ENCODE measurements around the gene BAIAP3. TPM values are rescaled to one million over a fixed set of nuclear protein-coding genes. Genes with fewer than 3 reads are reported as not detected.

The BAIAP3 gene
- total RNA-seq, 1 experiment from 2014 or later: 6.8 TPM

DNA sequence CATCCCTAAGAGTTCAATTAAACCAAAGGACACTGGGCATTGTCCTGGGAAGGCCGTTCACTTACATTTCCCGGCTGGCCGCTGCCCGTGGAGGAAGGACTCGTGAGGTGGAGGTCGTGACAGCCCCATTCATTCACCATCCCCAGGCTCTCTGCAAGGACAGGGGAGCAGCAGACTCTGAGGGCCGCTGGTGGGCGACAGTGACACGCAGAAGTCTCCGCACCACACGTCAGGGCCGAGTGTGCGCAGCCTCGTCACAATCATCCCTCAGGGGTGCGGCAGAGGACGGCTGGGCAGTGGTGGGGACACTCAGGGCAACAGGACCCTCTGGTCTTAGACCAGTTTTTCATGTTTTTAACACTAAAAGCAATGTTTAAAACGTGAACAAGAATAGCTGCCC is 59.4 kb downstream of the BAIAP3 start:
- H3K4me1 Mint-ChIP-seq: no peaks in the 10 kb centered on the region
- Histone ChIP-seq H2BK5ac (ENCODE audit: insufficient read length, low read length) (no peak overlapping the region), H2BK15ac (ENCODE audit: low read depth, low read length) (no peak overlapping the region), H3K79me1 (ENCODE audit: insufficient read depth, low read depth, low read length, poor library complexity, severe bottlenecking) (no peaks in the 10 kb centered on the region), H3K14ac (ENCODE audit: insufficient read depth, low read length) (no peak overlapping the region), H4K91ac (ENCODE audit: insufficient read length, low read depth, low read length) (no peak overlapping the region), H3K23me2 (ENCODE audit: insufficient read length, low read depth, low read length, poor library complexity, severe bottlenecking) (no peaks in the 10 kb centered on the region), H3T11ph (ENCODE audit: low read length) (no peak overlapping the region), H3K9me3 (ENCODE audit: control insufficient read depth, low read depth, low read length) (no peaks in the 10 kb centered on the region), H2BK20ac (ENCODE audit: low read depth, low read length, poor library complexity, severe bottlenecking) (no peak overlapping the region), H3K27ac (ENCODE audit: insufficient read length, low read depth, low read length) (no peak overlapping the region), H2BK12ac (ENCODE audit: insufficient read length, low read depth, low read length) (no peak overlapping the region), H4K5ac (ENCODE audit: insufficient read length, low read depth, low read length) (no peak overlapping the region), H2AK5ac (ENCODE audit: insufficient read length, low read length) (no peak overlapping the region), H3K4me2 (ENCODE audit: insufficient read depth, insufficient read length, low read length) (no peak overlapping the region), H2BK120ac (ENCODE audit: low read depth, low read length, poor library complexity, severe bottlenecking) (no peak overlapping the region), H3K18ac (ENCODE audit: insufficient read length, low read depth, low read length) (no peak overlapping the region), H3K4me1 (ENCODE audit: insufficient read depth, low read length) (no peaks in the 10 kb centered on the region), H3K27me3 (ENCODE audit: insufficient read depth, low read length) (no peaks in the 10 kb centered on the region), H3K79me2 (ENCODE audit: insufficient read depth, low read length) (no peaks in the 10 kb centered on the region), H3K9ac (ENCODE audit: extremely low read depth, insufficient read length, low read length) (no peak overlapping the region), H4K20me1 (ENCODE audit: control insufficient read depth, insufficient read depth, insufficient read length) (no peaks in the 10 kb centered on the region), H4K8ac (replicated peaks; ENCODE audit: insufficient read length, low read depth, low read length) (no peak overlapping the region), H3K4ac (ENCODE audit: low read depth, low read length) (no peak overlapping the region), H3K23ac (ENCODE audit: insufficient read length, low read depth, low read length) (no peak overlapping the region), H3K56ac (ENCODE audit: insufficient read length, low read depth, low read length) (no peak overlapping the region), H2AFZ (ENCODE audit: low read length) (no peak overlapping the region)
- H3K36me3 Mint-ChIP-seq (ENCODE audit: insufficient read depth in 1 of 3, low read depth in 3 of 3): peaks cover 2 to 24% (median 23%) of the 10 kb centered on the region in 3 experiments; a peak in 4 of 7 replicates
- H3K9me3 Mint-ChIP-seq: no peaks in the 10 kb centered on the region
- no peaks in the 10 kb centered on the region for H3K27me3 Mint-ChIP-seq (ENCODE audit: low read depth)
- DNase-seq: no peak
- no peak overlapping the region for H3K27ac Mint-ChIP-seq
- TF ChIP-seq CTCF (conservative IDR thresholded peaks at IDR 0.05): no peak
- WGBS (ENCODE audit: extremely low coverage, insufficient read length, low lambda C conversion rate): no CpG with 5 or more reads among the region's 17 CpGs
- H3K4me3 Mint-ChIP-seq: no peak overlapping the region

Data from H9 (cell line).